DMS79 treated with DMSO at 0.1 percent for 48 hours (cell line): ENCODE data around the gene MLPH.

Source experiments
- DNase-seq: peaks from one replicate; lab custom pipeline; 2025; lab: John Stamatoyannopoulos, UW

MLPH gene

DNA sequence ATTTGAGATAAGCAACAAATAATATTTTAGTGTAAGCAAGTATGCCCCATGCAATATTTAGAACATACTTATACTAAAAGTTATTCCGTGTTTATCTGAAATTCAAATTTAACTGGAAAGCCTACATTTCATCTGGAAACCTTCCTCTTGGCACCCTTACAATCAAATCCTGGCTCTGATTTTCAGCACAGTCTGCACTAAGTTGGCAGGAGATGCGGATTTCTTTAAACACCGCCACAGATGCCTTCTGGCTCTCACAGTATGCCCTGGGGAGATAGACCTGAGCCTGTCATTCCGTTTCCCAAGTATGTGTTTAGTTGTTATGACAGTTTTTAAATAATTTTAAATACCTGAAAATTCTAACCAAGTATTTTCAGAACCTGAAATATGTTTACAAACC lies 7.3 kb upstream of the MLPH start:
- no peak for DNase-seq

DNA sequence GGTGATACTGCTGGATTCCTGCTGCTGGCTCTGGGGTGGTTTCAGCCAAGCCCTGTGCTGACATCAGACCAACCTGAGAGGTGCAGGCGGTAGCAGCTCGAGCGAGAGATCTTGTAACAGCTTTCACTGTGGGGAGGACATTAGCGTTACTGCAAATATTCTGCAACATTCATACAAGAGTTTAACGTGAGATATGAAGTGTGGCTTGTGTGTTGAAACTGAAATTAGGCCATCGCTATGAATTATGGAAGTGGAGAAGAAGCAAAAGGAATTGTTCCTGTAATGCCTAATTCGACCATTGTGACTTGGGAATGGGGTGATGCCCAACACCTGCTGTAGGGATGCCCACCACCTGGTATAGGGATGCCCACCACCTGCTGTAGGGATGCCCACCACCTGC lies 6.5 kb upstream of the MLPH start:
- DNase-seq = no peak

DNA sequence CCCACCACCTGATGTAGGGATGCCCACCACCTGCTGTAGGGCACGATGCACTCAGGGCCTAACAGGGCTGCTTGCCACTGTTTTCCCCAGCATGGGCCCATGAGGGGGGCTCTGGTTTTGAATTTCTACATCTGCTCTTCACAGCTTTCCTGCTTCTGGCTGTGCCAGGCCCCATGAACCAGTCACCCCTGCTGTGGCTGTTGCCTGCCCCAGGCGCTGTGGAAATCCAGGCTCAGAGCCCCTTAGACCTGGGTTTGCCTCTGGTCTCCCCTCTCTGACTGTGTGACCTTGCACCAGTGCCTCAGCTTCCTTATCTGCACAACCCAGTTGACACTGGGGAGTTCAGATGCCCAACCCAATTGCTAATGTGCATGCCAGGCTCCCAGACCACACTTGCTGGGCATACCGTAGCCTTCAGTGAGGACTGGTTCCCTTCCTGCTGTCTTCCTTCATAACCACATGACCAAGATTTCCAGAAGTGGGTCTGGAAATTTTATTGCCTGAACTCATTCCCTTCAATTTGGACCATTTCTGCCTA lies 6.0 kb upstream of the MLPH start:
- no peak for DNase-seq

- DNase-seq = peak; percentile 32
Measured at GRCh38 chr2:237482485-237482884, 4.6 kb upstream of the MLPH start.

DNA sequence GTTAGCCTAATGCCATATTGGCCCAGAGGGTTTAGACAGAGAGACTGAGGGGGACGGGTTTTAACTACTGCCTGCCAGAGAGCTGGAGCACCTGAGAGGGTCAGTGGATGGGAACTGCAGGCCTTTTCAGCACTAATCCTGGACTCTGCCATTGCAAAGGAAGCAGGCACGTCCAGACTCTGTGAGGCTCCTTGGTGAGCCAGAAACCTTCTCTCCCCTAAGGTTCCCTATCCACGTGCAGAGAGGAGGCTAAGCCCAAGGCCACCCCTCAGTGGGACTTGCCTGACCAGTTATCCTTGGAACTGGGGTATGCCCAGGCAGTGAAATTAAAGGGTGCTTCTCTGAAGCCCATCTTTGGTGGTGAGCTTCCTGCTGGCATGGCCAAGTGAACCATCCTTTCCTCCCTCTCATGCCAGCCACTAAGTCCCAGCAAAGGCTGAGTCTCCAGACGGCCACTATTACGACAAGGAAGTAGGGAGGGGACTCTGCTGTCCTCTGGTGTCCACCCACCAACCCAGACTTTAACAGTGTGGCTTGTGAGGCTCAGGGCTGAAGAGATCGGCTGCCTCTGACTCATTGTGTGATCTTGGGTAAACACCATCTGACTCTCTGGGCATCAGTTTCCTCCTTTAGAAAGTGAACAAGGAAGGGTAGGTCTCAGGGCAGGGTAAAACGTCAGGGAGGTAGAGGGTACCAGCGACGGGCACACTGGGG lies 3.9 kb upstream of the MLPH start:
- DNase-seq = no peak

- no peak for DNase-seq
Measured at GRCh38 chr2:237485304-237485703, 1.7 kb upstream of the MLPH start.

DNA sequence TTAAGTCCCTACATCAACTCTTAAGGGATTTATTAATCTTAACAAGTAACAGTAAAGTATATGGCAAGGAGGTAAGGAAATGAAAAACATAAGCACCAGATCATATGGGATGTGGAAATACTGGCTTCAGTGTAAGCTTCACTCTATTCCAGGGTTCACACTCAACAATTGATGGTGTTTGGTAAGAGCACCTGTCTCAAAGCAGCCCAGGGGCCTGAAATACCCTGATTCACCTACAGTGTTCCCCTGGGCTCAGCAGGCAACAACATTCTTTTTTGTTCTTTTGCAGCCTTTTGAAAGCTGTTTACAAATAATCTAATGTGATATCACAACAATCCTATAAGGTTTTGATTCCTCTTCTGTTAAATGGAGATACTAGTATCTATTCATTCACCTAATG lies 1.2 kb upstream of the MLPH start:
- DNase-seq = no peak

- no peak for DNase-seq
Measured at GRCh38 chr2:237486334-237486818, 675 bp upstream of the MLPH start.

- no peak for DNase-seq
Measured at GRCh38 chr2:237487496-237487895, 445 bp downstream of the MLPH start.

DNA sequence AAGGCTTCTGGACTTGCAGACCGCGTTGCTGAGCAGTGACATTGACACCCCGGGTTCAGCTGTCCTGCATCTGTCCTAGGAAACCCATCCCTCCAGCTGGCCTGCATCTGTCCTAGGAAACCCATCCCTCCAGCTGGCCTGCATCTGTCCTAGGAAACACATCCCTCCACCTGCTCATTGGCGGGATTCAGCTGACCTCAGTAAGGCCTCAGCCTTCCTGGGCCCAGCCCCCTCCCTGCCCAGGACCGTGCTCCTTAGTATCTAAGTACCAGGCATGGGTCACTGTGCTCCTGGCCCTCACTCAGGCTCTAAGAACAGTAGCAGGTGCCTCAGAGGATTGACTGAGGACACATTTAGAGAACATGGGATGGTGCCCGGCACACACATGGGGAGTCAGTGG lies 1.2 kb downstream of the MLPH start:
- DNase-seq = no peak

GRCh38 chr2:237488901-237489860 lies 2.1 kb downstream of the MLPH start:
- no peak for DNase-seq

GRCh38 chr2:237490009-237490711 lies 3.1 kb downstream of the MLPH start:
- no peak for DNase-seq

GRCh38 chr2:237490795-237491194 lies 3.7 kb downstream of the MLPH start:
- DNase-seq = no peak

DNA sequence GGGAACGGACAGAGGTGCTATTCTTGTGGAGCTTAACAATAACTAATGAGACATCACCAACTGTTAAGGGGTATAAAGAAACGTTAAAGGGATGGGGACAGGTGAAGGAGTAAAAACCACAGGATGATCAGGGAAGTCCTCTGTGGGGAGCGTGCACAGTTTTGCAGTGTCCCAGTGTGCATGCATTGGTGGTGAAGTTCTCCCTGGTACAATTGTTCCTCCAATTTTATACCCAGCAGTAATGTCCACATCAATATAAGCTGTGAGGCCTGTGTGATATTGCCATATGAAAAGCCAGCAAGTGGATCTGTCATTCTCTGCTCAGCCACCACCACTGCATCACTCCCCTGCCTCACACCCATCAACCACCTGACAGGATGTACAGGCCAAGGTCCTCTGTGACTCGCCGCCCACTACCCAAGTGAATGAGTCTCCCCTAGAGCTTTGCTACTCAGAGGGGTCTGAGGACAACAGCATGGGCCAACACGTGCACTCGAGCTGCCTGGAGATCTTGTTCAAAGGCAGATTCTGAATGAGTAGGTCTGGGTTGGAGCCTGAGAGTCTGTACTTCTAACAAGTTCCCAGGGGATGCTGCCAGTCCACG lies 4.6 kb downstream of the MLPH start:
- no peak for DNase-seq

- DNase-seq = no peak
Measured at GRCh38 chr2:237492137-237492890, 5.3 kb downstream of the MLPH start.

DNA sequence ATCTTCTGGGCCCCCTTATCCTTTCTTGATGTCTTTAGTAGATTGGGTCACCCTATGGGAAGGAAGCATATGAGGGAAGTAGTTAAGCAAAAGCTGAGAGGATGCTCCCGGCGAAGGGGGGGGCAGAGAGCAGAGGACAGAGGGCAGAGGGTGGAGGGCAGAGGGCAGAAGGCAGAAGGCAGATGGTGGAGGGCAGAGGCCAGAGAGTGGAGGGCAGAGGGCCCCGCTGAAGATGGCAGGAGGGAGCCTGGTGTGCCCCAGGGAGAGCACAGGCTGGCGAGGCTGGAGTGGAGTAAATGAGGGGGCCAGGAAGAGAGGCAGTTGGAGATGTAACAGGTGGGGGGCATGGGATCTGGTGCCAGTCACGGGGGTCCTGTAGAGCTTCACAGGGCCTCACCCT lies 7.0 kb downstream of the MLPH start:
- DNase-seq = no peak

DNA sequence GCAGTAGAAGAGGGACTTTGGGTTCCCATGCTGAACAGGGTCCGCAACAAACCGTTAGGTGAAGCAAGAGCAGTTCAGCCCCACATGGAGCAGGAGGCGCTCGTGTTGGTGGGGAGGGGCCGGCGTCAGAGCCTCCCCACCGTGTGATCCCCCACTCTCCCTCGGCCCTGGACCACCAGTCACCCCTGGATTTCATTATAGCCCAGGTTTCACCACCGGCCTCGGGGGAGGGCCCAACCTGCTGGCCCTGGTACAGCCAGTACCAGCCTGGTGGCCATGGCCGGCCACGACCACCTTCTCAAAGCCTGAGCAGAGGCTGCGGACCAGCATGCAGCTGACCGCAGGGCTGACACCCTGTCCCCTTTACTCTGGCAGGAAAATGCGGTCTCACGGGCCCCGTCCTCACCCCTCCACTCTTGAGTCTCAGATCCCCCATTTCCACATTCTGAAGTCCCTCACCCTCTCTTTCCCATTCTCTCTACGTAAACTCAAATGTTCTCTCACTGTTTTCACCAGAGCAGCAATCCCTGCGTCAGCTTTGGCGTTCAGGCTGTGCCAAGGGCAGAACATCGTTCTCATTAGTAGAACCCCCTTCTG lies 8.6 kb downstream of the MLPH start:
- DNase-seq = no peak

DNA sequence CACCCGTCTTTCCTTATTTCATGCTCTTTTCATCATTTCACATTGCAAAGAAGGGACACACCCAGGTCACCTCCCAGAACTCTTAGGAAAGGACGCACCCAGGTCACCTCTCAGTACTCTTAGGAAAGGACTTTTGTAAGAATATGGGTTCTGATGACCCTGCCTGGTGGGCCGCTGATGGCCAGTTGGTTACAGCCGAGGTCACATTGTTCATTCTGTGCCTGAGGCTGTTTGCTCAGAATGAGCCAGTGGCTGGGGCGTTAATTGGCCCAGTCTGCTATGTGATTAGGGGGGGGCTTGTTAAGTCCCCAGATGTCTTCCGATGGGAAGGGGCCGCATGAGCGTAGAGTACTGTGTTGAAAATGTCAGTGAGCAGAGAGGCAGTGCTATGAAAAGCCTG lies 9.4 kb downstream of the MLPH start:
- DNase-seq = no peak

DNA sequence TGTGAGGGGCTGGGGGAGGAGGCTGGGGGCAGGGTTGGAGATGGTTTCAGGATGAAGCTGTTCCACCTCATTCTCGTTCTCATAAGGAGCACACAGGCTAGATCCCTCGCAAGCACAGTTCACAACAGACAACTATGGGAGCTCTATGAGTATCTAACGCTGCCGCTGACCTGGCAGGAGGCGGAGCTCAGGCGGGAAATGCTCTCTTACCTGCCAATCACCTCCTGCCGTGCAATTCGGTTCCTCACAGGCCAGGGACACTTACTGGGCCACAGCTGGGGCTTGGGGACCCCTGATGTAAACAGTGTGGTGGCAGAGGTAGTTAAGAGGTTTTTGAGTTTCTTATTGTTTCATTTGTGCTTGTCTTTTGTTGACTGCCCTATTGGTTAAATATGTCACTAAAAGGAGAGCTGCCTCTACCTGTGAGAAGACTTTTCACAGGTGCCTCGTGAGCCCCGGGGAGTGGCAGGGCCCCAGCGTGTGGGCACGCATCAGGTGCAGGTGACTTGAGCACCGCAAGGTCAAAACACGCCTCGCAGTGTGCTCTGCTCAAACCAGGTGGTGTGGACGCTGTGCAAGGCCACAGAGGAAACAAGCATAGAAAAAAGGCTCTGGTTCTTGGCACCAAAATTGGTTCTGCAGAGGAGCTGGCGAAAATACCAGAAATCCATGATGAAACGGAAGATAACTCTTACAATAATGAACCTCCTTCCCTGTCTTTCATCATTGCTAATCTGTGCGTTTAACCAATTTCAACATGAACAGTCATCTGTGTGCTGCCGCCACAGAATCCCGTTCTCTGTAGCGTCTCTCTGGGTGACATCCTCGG lies 10.2 kb downstream of the MLPH start:
- no peak for DNase-seq

GRCh38 chr2:237497838-237498186 lies 10.8 kb downstream of the MLPH start:
- DNase-seq = no peak
